Lower leg skin (tissue), 4 donors: ENCODE measurements around the gene ADAMTS17. TPM values are rescaled to one million over a fixed set of nuclear protein-coding genes. Genes with fewer than 3 reads are reported as not detected.

Source experiments
- DNase-seq, 2 donors: peaks; one replicate each; pipeline ENCODE4 v3.0.0-alpha.2; 2019; ENCODE audit warnings: low spot score in 2 of 2
- H3K4me3 ChIP-seq: fragments of 200-600 bp; sonication (generic); 2 replicates; pipeline ENCODE4 v1.5.1; 2017; ENCODE audit warnings: mild to moderate bottlenecking, low read depth; ENCODE audit not compliant: poor library complexity, severe bottlenecking
- CTCF ChIP-seq, 3 donors: fragments of 450-650 bp; IDR thresholded peaks; one replicate each; pipeline ENCODE4 v1.5.1; 2016; ENCODE audit warnings: antibody characterized with exemption in 3 of 3, mild to moderate bottlenecking in 3 of 3, moderate library complexity in 2 of 3
- POLR2A ChIP-seq, 2 donors: fragments of 450-650 bp; IDR thresholded peaks; one replicate each; pipeline ENCODE4 v1.6.1; 2016 to 2017; ENCODE audit warnings: antibody characterized with exemption in 2 of 2, mild to moderate bottlenecking in 1 of 2, moderate library complexity in 1 of 2
- WGBS, 2 donors: methylation state at CpG; one replicate each; pipeline ENCODE4 v1.1.5; 2018; 5-methylcytosine and 5-hydroxymethylcytosine counted together
- intact Hi-C: fragments of 100-400 bp; cut with DNase I; formaldehyde crosslinking; loops from one replicate; pipeline ENCODE4 v1.15.0; 2023; ENCODE audit warnings: low total_unique reads
- total RNA-seq, 4 donors: library from RNA; depleted of rRNA; stranded (reverse); fragments of >200 nt; gene quantifications; one replicate each; pipeline ENCODE4 v1.1.0, GENCODE V29; 2016

Gene ADAMTS17
- total RNA-seq, 4 donors from 2014 or later = 3.5 to 7.8 (median 3.9) TPM

- no peak overlapping the region for H3K4me3 ChIP-seq
- intact Hi-C loops = no loop called here
- TF ChIP-seq POLR2A (IDR thresholded peaks at IDR 0.05) (no peak), CTCF (IDR thresholded peaks at IDR 0.05) (no peak)
- peak in 1 of 2 donors; percentile 64 for DNase-seq
- WGBS, 2 donors = 80 to 85% methylated on average over 7 of the region's 7 CpGs
Measured at GRCh38 chr15:100017140-100017539, 324.6 kb downstream of the ADAMTS17 start.

- DNase-seq = peak in 1 of 2 donors; percentile 58
- no peak for TF ChIP-seq POLR2A (IDR thresholded peaks at IDR 0.05)
- TF ChIP-seq CTCF (IDR thresholded peaks at IDR 0.05) = no peak
- no peak overlapping the region for H3K4me3 ChIP-seq
- intact Hi-C loops = no loop called here
- 81 to 97% methylated on average over 3 of the region's 3 CpGs for WGBS, 2 donors
Measured at GRCh38 chr15:100016632-100017031, 325.1 kb downstream of the ADAMTS17 start.

DNA sequence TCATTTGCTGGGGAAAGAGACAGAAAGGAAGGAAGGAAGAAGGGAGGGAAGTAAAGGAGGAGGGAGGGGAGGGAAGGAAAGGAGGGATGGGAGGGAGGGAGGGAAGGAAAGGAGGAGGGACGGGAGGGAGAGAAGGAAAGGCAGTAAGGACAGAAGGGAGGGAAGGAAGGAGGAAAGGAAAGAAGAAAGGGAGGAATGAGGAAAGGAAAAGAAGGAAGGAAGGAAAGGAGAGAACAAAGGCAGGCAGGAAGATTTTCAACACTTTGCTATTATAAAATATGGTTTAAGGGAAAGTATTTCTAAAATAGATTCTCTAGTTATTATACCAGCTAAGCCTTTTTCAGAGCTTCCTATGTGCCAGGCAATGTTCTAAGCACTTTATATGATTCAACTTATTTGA, 330.5 kb downstream of the ADAMTS17 start:
- TF ChIP-seq CTCF (IDR thresholded peaks at IDR 0.05) (no peak), POLR2A (IDR thresholded peaks at IDR 0.05) (no peak)
- 80 to 100% methylated on average over 1 of the region's 1 CpG for WGBS, 2 donors
- intact Hi-C loops = no loop called here
- DNase-seq = no peak
- no peak overlapping the region for H3K4me3 ChIP-seq

DNA sequence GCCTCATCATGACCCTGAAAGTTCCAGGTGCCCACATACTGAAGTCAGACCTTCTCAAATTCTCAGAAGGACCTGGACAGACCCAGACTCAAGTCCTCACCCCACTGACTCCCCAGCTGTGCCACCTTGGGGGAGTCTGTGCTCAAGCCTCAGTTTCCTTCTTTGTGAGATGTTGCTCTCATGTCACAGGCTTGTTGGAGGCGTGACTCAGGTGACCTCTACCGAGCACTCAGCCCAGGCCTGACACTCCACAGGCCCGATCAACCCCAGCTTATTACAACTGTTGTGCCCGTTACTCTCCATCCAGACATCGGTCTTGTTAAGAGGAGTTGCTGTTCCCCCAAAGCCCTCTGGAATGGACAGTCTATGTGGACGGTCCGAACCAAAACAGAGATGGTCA, 332.4 kb downstream of the ADAMTS17 start:
- 94 to 95% methylated on average over 7 of the region's 7 CpGs for WGBS, 2 donors
- intact Hi-C loops = no loop called here
- DNase-seq = peak in 1 of 2 donors; percentile 57

GRCh38 chr15:100008258-100008657, 333.5 kb downstream of the ADAMTS17 start:
- peak in 1 of 2 donors; percentile 77 for DNase-seq
- intact Hi-C loops = no loop called here
- WGBS, 2 donors = 51 to 75% methylated on average over 5 to 6 of the region's 6 CpGs
- TF ChIP-seq CTCF (IDR thresholded peaks at IDR 0.05) (no peak), POLR2A (IDR thresholded peaks at IDR 0.05) (no peak)
- H3K4me3 ChIP-seq = no peak overlapping the region

More for the DNA sequence above, 332.4 kb downstream of the ADAMTS17 start:
- TF ChIP-seq POLR2A (IDR thresholded peaks at IDR 0.05) (no peak), CTCF (IDR thresholded peaks at IDR 0.05) (no peak)
- H3K4me3 ChIP-seq = no peak overlapping the region

DNA sequence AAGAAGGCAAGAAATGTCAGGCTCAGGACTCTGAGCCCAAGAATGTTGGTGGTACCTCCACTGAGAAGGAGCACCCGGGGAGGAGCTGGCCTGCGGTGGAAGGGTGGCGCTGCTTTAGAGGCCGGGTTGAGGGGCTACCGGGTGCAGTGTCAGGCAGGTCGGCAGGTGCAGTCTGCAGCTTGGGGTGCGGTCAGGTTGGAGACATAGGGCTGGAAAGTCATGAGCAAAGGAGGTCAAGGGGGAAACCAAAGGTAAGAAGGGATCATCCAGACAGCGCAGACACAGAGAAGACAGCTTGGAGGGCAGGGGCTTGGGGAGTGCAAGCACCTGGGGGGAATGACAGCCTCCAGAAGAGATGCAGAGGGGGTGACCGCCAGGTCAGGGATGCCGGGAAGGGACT, 334.2 kb downstream of the ADAMTS17 start:
- no peak for TF ChIP-seq POLR2A (IDR thresholded peaks at IDR 0.05)
- TF ChIP-seq CTCF (IDR thresholded peaks at IDR 0.05) = no peak
- intact Hi-C loops = no loop called here
- peak in 1 of 2 donors; percentile 32 for DNase-seq
- 93% methylated on average over 10 of the region's 10 CpGs for WGBS, 2 donors
- H3K4me3 ChIP-seq = no peak overlapping the region
